ENCODE results near the gene RASL12.
"Not testable (repeated sequence)": the region's sequence is repeated elsewhere in the genome, so short reads cannot be mapped to it uniquely, and the experiment has no call there.

Gene RASL12

DNA sequence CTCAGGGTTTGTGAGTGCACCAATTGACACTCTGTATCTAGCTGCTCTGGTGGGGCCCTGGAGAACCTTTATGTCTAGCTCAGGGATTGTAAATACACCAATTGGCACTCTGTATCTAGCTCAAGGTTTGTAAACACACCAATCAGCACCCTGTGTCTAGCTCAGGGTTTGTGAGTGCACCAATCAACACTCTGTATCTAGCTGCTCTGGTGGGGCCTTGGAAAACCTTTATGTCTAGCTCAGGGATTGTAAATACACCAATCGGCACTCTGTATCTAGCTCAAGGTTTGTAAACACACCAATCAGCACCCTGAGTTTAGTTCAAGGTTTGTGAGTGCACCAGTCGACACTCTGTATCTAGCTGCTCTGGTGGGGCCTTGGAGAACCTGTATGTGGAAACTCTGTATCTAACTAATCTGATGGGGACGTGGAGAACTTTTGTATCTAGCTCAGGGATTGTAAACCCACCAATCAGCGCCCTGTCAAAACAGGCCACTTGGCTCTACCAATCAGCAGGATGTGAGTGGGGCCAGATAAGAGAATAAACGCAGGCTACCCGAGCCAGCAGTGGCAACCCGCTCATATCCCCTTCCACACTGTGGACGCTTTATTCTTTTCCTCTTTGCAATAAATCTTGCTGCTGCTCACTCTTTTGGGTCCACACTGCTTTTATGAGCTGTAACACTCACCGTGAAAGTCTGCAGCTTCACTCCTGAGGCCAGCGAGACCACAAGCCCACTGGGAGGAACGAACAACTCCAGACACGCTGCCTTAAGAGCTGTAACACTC lies 8.0 kb upstream of the RASL12 start:
- DNase-seq (ENCODE audit: low read depth in 2 of 2): not testable (repeated sequence)

- not testable (repeated sequence) for DNase-seq (ENCODE audit: low read depth in 2 of 2)
These were observed 7.2 kb upstream of the RASL12 start for GRCh38 chr15:65074946-65075345.

DNA sequence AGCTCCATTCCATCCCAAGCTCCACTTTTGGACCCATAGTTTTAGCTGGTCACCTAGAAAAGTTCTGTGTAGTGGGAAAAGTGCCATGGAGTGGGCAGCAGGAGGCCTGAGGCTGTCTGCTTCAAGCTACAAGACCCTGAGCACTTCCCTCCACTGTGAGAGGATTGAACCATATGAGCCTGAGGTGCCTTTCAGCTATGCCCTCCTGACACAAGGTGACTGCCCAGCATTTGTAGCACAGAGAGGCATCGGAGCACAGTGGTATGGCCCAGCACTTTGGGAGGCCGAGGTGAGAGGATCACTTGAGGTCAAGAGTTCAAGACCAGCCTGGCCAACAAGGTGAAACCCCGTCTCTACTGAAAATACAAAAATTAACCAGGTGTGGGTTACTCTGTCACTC lies 4.8 kb upstream of the RASL12 start:
- DNase-seq (ENCODE audit: low read depth in 2 of 2): no peak

DNA sequence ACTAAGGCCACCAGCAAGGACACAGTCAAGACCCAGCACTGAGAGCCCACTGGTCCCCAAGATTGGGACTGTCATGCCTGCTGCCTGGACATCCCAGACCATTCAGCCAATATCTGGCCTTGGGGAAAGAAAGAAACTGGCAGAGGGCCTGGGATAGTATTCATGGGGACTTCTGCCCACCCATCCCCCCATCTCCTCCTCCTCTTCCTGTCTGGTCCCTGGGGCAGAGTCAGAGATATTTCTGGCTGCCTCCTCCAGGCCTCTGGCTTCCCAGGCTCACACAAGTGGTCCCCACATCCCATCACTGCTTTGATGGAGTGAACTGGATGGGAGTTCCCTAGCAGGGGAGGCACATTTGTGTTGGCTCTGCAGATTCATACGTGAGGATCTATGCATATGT lies 4.2 kb upstream of the RASL12 start:
- DNase-seq (ENCODE audit: low read depth in 2 of 2): no peak

DNA sequence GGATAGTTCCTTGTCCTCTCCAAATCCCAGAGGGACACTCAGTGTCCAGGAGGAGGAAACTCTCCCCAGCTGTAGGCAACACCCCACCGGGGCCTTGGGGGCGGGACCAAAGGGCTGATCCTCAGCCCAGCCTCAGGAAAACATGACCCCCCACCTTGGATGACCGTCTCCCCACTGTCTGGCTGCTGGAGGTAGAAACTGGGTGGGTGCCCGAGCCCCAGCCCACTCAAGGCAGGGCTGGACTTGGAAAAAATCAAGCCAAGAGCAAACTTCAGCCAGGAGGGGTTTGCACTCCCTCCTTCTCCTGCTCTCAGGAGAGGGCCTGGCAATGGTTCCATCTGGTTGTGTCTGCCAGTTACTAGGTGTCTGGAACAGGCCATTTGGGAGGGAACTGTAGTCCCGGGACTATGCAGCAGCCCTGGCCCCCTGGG lies 3.6 kb upstream of the RASL12 start:
- no peak for DNase-seq (ENCODE audit: low read depth in 2 of 2)

GRCh38 chr15:65069779-65070546 lies 2.2 kb upstream of the RASL12 start:
- DNase-seq (ENCODE audit: low read depth in 2 of 2): no peak

GRCh38 chr15:65069179-65069578 lies 1.4 kb upstream of the RASL12 start:
- DNase-seq (ENCODE audit: low read depth in 2 of 2): no peak

- no peak for DNase-seq (ENCODE audit: low read depth in 2 of 2)
These were observed 605 bp upstream of the RASL12 start for GRCh38 chr15:65068403-65068788.

DNA sequence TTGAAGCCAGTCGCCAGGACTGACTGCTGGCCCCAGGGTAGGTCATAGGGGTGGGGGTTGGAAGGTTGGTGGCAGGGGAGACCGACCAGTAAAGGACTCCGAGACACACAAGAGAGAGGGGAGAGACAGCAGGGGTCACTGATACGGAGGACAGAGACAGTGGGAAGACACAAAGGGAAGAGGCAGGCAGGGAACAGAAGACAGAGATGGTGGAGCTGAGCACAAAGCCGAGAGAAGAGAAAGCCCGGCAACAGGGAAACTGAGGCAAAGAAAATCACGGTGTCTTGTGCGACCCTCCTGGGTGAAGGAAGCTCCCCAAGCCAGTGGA lies 510 bp downstream of the RASL12 start:
- DNase-seq (ENCODE audit: low read depth in 2 of 2): no peak

- no peak for DNase-seq (ENCODE audit: low read depth in 2 of 2)
These were observed 1.0 kb downstream of the RASL12 start for GRCh38 chr15:65066635-65067316.

DNA sequence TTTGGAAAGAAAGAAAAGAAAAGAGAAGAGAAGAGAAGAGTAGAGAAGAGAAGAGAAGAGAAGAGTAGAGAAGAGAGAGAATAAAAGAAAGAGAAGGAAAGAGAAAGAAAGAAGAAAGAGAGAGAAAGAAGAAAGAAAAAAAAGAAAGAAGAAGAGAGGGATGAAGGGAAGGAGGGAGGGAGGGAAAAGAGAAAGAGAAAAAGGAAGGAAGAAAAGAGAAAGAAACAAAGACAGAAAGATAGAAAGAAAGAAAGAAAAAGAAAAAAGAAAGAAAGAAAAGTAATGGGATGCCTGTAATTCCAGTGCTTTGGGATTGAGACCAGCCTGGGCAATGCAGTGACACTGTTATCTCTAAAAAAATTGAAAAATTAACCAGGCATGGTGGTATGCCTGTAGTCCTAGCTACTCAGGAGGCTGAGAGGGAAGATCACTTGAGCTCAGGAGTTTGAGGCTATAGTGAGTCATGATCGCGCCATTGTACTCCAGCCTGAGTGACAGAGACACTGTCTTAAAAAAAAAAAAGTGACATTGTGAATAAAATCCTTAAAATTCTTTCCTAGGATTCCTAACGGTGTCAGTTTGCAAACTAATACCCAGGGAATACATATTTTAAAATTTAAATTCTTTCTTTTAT lies 1.7 kb downstream of the RASL12 start:
- DNase-seq (ENCODE audit: low read depth in 2 of 2): no peak

DNA sequence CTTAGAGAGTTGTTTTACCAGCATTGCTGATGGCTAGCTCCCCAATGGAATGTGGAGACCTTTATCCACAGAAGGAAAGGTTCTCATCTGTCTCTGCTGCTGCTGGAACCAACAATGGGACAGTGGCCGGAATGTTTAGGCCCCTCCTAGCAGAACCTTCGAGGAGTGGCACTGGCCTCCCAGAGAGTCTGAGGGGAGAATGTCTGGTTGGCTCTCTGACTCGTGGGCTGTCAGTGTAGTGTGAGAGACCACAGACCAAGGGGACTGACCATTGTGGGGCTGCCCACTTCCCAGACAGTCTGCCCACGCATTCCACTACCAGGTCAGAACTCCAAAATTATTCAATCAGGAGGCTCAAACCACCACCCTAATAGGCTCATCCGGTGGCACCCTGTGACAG lies 5.1 kb downstream of the RASL12 start:
- no peak for DNase-seq (ENCODE audit: low read depth in 2 of 2)

DNA sequence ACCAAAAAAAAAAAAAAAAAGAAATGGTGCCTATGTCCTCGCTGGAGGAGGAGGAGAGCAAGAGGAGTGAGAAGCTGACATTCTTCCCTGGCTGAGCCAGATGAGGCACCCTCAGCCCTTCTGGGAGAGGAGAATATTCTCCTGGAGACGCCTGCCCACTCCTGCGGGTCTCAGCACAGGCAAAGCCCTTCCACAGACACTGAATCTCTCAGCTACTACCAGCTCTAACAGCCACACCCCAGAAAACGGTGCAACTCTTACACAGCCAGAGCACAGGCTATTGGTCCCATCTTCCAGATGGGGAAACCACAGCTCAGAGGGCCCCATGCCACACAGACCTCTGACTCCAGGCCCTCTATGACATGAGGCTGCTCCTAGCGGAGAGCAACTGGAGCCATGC lies 5.7 kb downstream of the RASL12 start:
- no peak for DNase-seq (ENCODE audit: low read depth in 2 of 2)

DNA sequence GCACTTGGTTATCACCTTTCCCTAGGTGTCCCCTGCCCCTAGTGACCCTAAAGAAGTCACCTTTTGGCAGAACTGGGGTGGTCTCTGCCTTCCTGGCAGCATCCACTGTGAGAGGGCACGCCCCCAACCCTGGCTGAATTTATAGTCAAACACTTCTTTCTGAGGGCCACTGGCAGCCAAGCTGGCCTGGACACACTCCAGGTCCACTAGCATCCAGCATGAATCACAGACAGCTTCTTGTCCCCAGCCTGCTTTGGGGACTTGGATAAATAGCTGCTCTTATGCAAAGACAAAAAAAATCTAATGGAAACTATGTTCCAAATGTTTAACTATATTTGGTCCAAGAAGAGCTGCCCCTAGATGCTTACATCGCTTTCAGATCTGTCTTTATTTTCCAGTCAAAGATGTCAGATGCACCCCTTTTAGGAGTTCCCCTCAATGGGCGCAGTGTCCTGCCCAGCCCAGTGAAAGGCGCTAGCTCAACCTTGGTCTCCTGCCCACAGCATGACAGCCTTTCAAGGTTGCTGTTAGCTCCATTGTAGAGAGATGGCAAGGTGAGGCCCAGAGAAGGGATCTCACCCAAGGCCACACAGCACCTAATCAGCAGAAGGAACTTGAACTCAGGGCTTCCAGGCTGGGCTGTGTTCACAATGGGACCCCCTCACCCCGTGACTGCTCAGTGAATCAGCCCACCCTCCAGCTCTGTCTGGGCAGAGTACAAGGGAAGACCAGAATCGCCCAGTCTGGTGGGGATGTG lies 7.0 kb downstream of the RASL12 start:
- DNase-seq (ENCODE audit: low read depth in 2 of 2): no peak

GRCh38 chr15:65059931-65060596 lies 7.7 kb downstream of the RASL12 start:
- no peak for DNase-seq (ENCODE audit: low read depth in 2 of 2)

DNA sequence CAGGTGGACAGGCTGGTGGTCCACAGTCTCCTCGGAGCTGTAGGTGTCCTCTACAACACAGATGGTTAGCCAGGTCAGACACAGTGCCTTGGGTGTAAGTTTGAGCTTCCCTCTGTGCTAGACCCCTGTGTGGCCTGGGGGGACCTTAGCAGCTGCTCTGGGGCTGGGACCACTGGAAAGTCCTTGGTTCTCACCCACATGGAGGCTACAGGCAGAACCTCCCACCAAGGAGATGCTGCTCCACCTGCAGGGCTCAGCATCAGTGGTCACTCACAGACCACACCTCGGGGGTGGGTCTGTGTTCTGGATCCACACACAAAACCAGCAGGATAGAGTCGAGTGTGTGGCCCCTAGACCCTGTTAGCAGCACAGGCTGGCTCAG lies 8.4 kb downstream of the RASL12 start:
- no peak for DNase-seq (ENCODE audit: low read depth in 2 of 2)

DNA sequence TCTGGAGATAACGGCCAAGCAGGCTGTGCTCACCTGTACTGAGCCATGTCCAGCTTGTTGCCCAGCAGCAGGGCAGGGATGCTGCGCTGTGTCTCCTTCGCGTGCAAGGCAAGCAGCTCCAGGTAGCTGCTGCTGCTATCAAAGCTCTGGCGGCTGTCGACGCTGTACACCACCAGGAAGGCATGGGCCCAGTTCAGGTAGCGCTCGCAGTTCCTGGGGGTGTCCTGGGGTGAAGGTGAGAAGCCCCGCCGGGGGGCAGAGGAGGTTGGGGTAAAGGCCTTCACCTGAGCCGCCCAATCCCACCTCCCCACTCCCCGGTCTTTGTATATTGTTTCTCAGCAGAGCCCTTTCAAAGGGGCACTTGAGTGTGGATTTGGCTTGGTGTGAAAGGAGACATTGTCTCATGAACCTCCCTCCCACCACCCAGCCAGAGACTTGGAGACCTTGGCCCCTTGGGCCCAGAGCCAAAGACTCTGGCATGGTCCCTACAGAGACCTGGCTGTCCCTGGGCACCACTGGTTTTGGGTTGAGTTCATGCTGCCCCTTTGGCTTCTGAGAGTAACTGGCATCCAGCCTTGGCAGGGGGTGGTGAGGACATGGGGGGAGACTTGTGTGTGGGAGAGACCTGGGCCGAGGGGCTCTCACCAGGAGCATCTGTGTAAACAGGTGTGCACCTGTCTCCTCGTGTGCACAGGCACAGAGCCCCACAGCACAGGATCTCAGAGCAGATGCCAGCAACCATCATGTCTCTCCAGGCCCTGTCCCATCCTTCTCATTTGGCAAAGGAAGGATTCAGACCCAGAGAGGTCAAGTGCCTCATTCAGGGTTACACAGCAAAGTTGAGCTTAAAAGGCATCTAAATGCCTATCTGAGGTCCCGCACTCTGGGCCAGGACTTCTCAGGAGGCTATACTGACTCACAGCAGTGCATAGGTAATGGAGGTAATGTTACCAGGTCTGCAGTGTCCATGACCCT lies 9.1 kb downstream of the RASL12 start:
- DNase-seq (ENCODE audit: low read depth in 2 of 2): no peak

DNA sequence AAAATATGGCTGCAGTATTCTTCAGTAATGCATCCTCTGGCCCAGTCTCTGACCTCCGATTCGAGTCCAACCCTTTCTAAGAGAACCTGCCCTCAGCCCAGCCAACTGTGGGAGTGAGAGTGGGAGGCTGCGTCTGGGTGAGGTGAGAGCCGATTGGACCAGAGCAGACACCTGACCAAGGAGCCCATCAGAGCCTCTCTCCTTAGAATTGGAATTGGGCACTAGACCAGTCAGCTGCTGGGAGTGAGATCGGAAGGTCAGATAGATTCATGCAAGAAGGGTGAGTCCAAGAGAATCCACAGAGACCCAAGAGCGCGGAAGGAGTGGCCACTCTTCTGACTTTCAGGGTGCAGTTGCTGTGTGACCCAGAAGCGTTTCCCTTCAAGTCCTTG lies 10.2 kb downstream of the RASL12 start:
- no peak for DNase-seq (ENCODE audit: low read depth in 2 of 2)

GRCh38 chr15:65056868-65057548 lies 10.8 kb downstream of the RASL12 start:
- no peak for DNase-seq (ENCODE audit: low read depth in 2 of 2)
